ENCODE results near the gene FAM20A. TPM values are rescaled to one million over a fixed set of nuclear protein-coding genes. Genes with fewer than 3 reads are reported as not detected.

FAM20A gene
- total RNA-seq, 2 donors from 2014 or later, result under 0.01 to 1.3 TPM

GRCh38 chr17:68627956-68628575 lies 26.9 kb upstream of the FAM20A start:
- Histone ChIP-seq H3K9me3 (no peaks in the 10 kb centered on the region), H3K4me1 (no peaks in the 10 kb centered on the region), H3K36me3 (replicated peaks in 1 of 2; ENCODE audit: insufficient read depth in 1 of 2, low read depth in 2 of 2) (no peaks in the 10 kb centered on the region), H3K27me3 (no peaks in the 10 kb centered on the region), H3K27ac (no peak overlapping the region), H3K4me3 (no peak overlapping the region)
- WGBS, 2 donors, result 44 to 56% methylated on average over 2 to 4 of the region's 4 CpGs
- no peak for TF ChIP-seq CTCF (IDR thresholded peaks at IDR 0.05)
- TF ChIP-seq POLR2A (IDR thresholded peaks at IDR 0.05), result no peak
- intact Hi-C loops (cut with DNase I), result no loop called here
- ATAC-seq (no peak), DNase-seq (no peak)

- Histone ChIP-seq H3K27ac (no peak overlapping the region), H3K4me3 (no peak overlapping the region), H3K9me3 (no peaks in the 10 kb centered on the region), H3K4me1 (no peaks in the 10 kb centered on the region), H3K36me3 (replicated peaks in 1 of 2; ENCODE audit: insufficient read depth in 1 of 2, low read depth in 2 of 2) (no peaks in the 10 kb centered on the region), H3K27me3 (no peaks in the 10 kb centered on the region)
- 79 to 100% methylated on average over 1 of the region's 1 CpG for WGBS, 2 donors
- intact Hi-C loops (cut with DNase I), result no loop called here
- DNase-seq (no peak), ATAC-seq (no peak)
- TF ChIP-seq CTCF (IDR thresholded peaks at IDR 0.05), result no peak
- no peak for TF ChIP-seq POLR2A (IDR thresholded peaks at IDR 0.05)
Observed at GRCh38 chr17:68624381-68624780, 23.2 kb upstream of the FAM20A start.

- Histone ChIP-seq H3K4me3 (no peak overlapping the region), H3K36me3 (replicated peaks in 1 of 2; ENCODE audit: insufficient read depth in 1 of 2, low read depth in 2 of 2) (no peaks in the 10 kb centered on the region), H3K27ac (no peak overlapping the region), H3K4me1 (no peaks in the 10 kb centered on the region), H3K27me3 (no peaks in the 10 kb centered on the region), H3K9me3 (no peaks in the 10 kb centered on the region)
- DNase-seq, result no peak
- TF ChIP-seq POLR2A (IDR thresholded peaks at IDR 0.05) (no peak), CTCF (IDR thresholded peaks at IDR 0.05) (no peak)
- 75% methylated on average over 7 of the region's 7 CpGs for WGBS, 2 donors
- intact Hi-C loops (cut with DNase I), result no loop called here
- ATAC-seq, result no peak
Observed at GRCh38 chr17:68623811-68624210, 22.6 kb upstream of the FAM20A start.

- no peak overlapping the region for H3K27ac ChIP-seq
- no peaks in the 10 kb centered on the region for H3K9me3 ChIP-seq
- H3K4me1 ChIP-seq, result no peaks in the 10 kb centered on the region
- H3K27me3 ChIP-seq, result no peaks in the 10 kb centered on the region
- ATAC-seq (no peak), DNase-seq (no peak)
- H3K4me3 ChIP-seq, result no peak overlapping the region
- H3K36me3 ChIP-seq (replicated peaks in 1 of 2; ENCODE audit: insufficient read depth in 1 of 2, low read depth in 2 of 2), result no peaks in the 10 kb centered on the region
- TF ChIP-seq CTCF (IDR thresholded peaks at IDR 0.05) (no peak), POLR2A (IDR thresholded peaks at IDR 0.05) (no peak)
- intact Hi-C loops (cut with DNase I), result no loop called here
Observed at GRCh38 chr17:68622423-68622822, 21.3 kb upstream of the FAM20A start.

- DNase-seq (no peak), ATAC-seq (no peak)
- H3K27ac ChIP-seq, result no peak overlapping the region
- no peaks in the 10 kb centered on the region for H3K4me1 ChIP-seq
- WGBS, 2 donors, result 79 to 87% methylated on average over 2 of the region's 2 CpGs
- TF ChIP-seq CTCF (IDR thresholded peaks at IDR 0.05), result no peak
- no peak for TF ChIP-seq POLR2A (IDR thresholded peaks at IDR 0.05)
- no peaks in the 10 kb centered on the region for H3K36me3 ChIP-seq (replicated peaks in 1 of 2; ENCODE audit: insufficient read depth in 1 of 2, low read depth in 2 of 2)
- H3K9me3 ChIP-seq, result no peaks in the 10 kb centered on the region
- no peaks in the 10 kb centered on the region for H3K27me3 ChIP-seq
- H3K4me3 ChIP-seq, result no peak overlapping the region
- intact Hi-C loops (cut with DNase I), result no loop called here
Observed at GRCh38 chr17:68621065-68621464, 19.9 kb upstream of the FAM20A start.
